ENCODE measurements around the gene COA5. TPM values are rescaled to one million over a fixed set of nuclear protein-coding genes. Genes with fewer than 3 reads are reported as not detected.

Gene COA5
- total RNA-seq, 1 donor from 2014 or later = 21.6 TPM

DNA sequence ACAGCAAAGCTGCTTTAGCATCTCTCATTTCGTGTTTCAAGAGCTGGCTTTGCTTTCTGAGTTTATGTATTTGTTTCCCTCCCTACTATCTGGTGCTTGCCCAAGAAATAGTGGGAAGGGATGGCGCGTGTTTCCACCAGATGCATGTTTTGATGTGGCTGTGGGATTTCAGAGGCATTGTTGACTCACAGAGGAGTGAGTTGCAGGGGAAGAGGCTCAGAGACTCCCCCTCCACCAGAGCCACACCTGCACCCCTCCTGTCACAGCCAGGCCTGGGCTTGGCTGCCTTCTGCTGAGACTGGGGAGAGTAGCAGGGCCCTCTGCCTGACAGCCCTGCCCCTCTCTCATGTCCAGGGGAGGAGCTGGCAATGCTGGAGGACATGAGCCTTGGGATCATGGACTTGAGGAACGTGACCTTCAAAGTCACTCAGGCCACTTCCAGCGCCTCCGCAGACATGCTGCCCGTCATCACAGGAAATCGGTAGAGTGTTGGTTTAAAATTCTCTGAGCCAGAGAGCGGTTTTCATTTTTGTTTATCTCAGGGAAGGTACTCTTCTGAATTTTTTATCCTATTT, 42.9 kb downstream of the COA5 start:
- Mint-ChIP-seq H3K4me1 (ENCODE audit: unreplicated experiment) (no peaks in the 10 kb centered on the region), H3K27ac (ENCODE audit: unreplicated experiment) (no peak overlapping the region), H3K27me3 (ENCODE audit: unreplicated experiment) (peaks cover 5% of the 10 kb centered on the region), H3K4me3 (ENCODE audit: unreplicated experiment) (no peak overlapping the region), H3K36me3 (ENCODE audit: low read depth, unreplicated experiment) (peaks cover 28% of the 10 kb centered on the region), H3K9me3 (ENCODE audit: unreplicated experiment) (no peaks in the 10 kb centered on the region)
- no peak for DNase-seq (ENCODE audit: low spot score)
- TF ChIP-seq CTCF (IDR thresholded peaks at IDR 0.05; ENCODE audit: unreplicated experiment) = no peak

DNA sequence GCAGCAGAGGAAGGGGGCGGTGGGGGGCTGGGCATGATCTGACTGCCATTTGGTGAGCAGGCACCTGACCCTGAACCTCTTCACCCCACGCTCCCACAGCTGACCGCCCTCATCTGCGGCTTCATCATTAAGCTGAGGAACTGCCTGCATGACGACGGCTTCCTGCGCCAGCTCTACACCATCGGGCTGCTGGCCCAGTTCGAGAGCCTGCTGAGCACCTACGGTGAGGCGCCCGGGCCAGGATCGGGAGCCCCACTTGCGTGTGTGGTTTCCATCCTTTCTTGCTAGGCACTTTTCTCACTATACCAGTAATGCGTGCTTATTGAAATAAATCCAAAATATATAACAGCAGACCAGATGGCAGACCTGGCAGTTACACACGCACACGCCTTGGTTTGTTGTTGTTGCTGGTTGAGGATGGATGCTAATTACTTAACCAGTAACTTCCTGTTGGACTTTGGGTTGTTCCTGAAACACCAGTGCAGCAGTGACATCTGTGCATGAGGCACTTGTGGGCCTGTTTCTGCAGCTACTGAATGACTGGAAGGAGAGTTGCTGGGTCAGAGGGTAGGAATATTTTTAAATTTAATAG, 43.7 kb downstream of the COA5 start:
- no peak overlapping the region for H3K27ac Mint-ChIP-seq (ENCODE audit: unreplicated experiment)
- no peak overlapping the region for H3K4me3 Mint-ChIP-seq (ENCODE audit: unreplicated experiment)
- peaks cover 21% of the 10 kb centered on the region for H3K36me3 Mint-ChIP-seq (ENCODE audit: low read depth, unreplicated experiment)
- H3K9me3 Mint-ChIP-seq (ENCODE audit: unreplicated experiment) = no peaks in the 10 kb centered on the region
- no peak for DNase-seq (ENCODE audit: low spot score)
- TF ChIP-seq CTCF (IDR thresholded peaks at IDR 0.05; ENCODE audit: unreplicated experiment) = no peak
- H3K4me1 Mint-ChIP-seq (ENCODE audit: unreplicated experiment) = no peaks in the 10 kb centered on the region
- peaks cover 5% of the 10 kb centered on the region for H3K27me3 Mint-ChIP-seq (ENCODE audit: unreplicated experiment)

- no peak for DNase-seq (ENCODE audit: low spot score)
- Mint-ChIP-seq H3K27me3 (ENCODE audit: unreplicated experiment) (peaks cover 5% of the 10 kb centered on the region), H3K27ac (ENCODE audit: unreplicated experiment) (no peak overlapping the region), H3K36me3 (ENCODE audit: low read depth, unreplicated experiment) (peaks cover 24% of the 10 kb centered on the region), H3K9me3 (ENCODE audit: unreplicated experiment) (no peaks in the 10 kb centered on the region), H3K4me1 (ENCODE audit: unreplicated experiment) (no peaks in the 10 kb centered on the region), H3K4me3 (ENCODE audit: unreplicated experiment) (no peak overlapping the region)
- TF ChIP-seq CTCF (IDR thresholded peaks at IDR 0.05; ENCODE audit: unreplicated experiment) = no peak
Observed at GRCh38 chr2:98563394-98563793, 44.9 kb downstream of the COA5 start.

DNA sequence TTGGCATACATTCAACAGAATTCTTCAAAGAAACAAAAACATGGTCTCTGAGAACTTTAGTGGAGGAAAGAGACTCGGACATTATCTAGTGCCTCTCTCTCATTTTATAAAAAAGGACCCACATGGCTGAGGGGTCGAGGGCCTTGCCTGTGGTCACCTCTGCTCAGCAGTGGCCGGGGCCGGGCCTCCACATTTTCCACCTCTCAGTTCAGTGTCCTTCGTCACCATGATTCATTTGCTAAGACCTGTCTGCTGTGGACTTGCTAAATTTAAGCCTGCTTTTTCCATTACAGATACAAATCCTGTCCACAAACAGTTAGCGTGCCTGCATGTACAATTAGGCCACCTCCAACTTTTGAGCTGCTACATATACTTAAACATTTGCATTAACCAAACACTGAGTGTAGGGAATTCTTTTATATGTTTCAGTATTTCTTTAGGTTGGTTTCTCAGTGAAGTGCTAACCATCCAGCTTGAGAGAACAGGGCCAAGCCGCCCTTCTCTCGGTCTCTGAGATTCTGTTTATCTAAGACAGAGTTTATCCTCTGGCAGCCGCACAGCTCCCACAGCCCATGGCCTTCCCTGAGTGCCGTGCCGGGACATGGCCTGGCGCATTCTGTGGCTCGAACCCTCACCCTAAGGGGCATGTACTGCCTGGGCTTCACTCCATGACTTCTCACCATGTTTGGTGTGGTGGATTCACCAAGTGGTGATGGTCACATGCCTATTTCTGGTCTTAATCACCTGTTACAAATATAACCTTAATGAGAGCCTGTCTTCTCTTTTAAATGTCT, 46.2 kb downstream of the COA5 start:
- Mint-ChIP-seq H3K27me3 (ENCODE audit: unreplicated experiment) (peaks cover 3% of the 10 kb centered on the region), H3K9me3 (ENCODE audit: unreplicated experiment) (no peaks in the 10 kb centered on the region), H3K4me3 (ENCODE audit: unreplicated experiment) (no peak overlapping the region), H3K36me3 (ENCODE audit: low read depth, unreplicated experiment) (peaks cover 20% of the 10 kb centered on the region), H3K4me1 (ENCODE audit: unreplicated experiment) (no peaks in the 10 kb centered on the region), H3K27ac (ENCODE audit: unreplicated experiment) (no peak overlapping the region)
- DNase-seq (ENCODE audit: low spot score) = no peak
- no peak for TF ChIP-seq CTCF (IDR thresholded peaks at IDR 0.05; ENCODE audit: unreplicated experiment)

GRCh38 chr2:98561018-98561417, 47.3 kb downstream of the COA5 start:
- H3K4me3 Mint-ChIP-seq (ENCODE audit: unreplicated experiment) = no peak overlapping the region
- H3K36me3 Mint-ChIP-seq (ENCODE audit: low read depth, unreplicated experiment) = peaks cover 14% of the 10 kb centered on the region
- H3K27me3 Mint-ChIP-seq (ENCODE audit: unreplicated experiment) = no peaks in the 10 kb centered on the region
- DNase-seq (ENCODE audit: low spot score) = no peak
- no peak overlapping the region for H3K27ac Mint-ChIP-seq (ENCODE audit: unreplicated experiment)
- H3K4me1 Mint-ChIP-seq (ENCODE audit: unreplicated experiment) = no peaks in the 10 kb centered on the region
- no peaks in the 10 kb centered on the region for H3K9me3 Mint-ChIP-seq (ENCODE audit: unreplicated experiment)
- TF ChIP-seq CTCF (IDR thresholded peaks at IDR 0.05; ENCODE audit: unreplicated experiment) = no peak

Data from endothelial cell (in vitro differentiated cells).